ENCODE measurements around the gene LYSMD2.
A peak's percentile ranks its signal among the peaks of the same experiment; 100 is the strongest.

Gene LYSMD2

GRCh38 chr15:51736751-51737521 is 519 bp downstream of the LYSMD2 start:
- TF ChIP-seq GATA3 (IDR thresholded peaks at IDR 0.05; ENCODE audit: low read depth, low read length) = no peak
- TF ChIP-seq GATA2 (IDR thresholded peaks at IDR 0.05; ENCODE audit: low read depth, low read length) = no peak

- TF ChIP-seq GATA3 (IDR thresholded peaks at IDR 0.05; ENCODE audit: low read depth, low read length) (no peak), GATA2 (IDR thresholded peaks at IDR 0.05; ENCODE audit: low read depth, low read length) (no peak)
Observed at GRCh38 chr15:51736069-51736468, 1.4 kb downstream of the LYSMD2 start.

GRCh38 chr15:51735228-51736010 is 2.0 kb downstream of the LYSMD2 start:
- no peak for TF ChIP-seq GATA3 (IDR thresholded peaks at IDR 0.05; ENCODE audit: low read depth, low read length)
- no peak for TF ChIP-seq GATA2 (IDR thresholded peaks at IDR 0.05; ENCODE audit: low read depth, low read length)

- TF ChIP-seq GATA2 (IDR thresholded peaks at IDR 0.05; ENCODE audit: low read depth, low read length) (no peak), GATA3 (IDR thresholded peaks at IDR 0.05; ENCODE audit: low read depth, low read length) (no peak)
Observed at GRCh38 chr15:51732646-51733045, 4.8 kb downstream of the LYSMD2 start.

- no peak for TF ChIP-seq GATA2 (IDR thresholded peaks at IDR 0.05; ENCODE audit: low read depth, low read length)
- TF ChIP-seq GATA3 (IDR thresholded peaks at IDR 0.05; ENCODE audit: low read depth, low read length) = no peak
Observed at GRCh38 chr15:51731549-51732267, 5.7 kb downstream of the LYSMD2 start.

GRCh38 chr15:51727141-51727897 is 10.1 kb downstream of the LYSMD2 start:
- no peak for TF ChIP-seq GATA3 (IDR thresholded peaks at IDR 0.05; ENCODE audit: low read depth, low read length)
- TF ChIP-seq GATA2 (IDR thresholded peaks at IDR 0.05; ENCODE audit: low read depth, low read length) = no peak

- TF ChIP-seq GATA3 (IDR thresholded peaks at IDR 0.05; ENCODE audit: low read depth, low read length) (peak; percentile 50; the same call in 1 of the 2 replicates), GATA2 (IDR thresholded peaks at IDR 0.05; ENCODE audit: low read depth, low read length) (peak; percentile 66)
Observed at GRCh38 chr15:51726302-51727073, 11.0 kb downstream of the LYSMD2 start.

GRCh38 chr15:51724673-51725072 is 12.8 kb downstream of the LYSMD2 start:
- no peak for TF ChIP-seq GATA2 (IDR thresholded peaks at IDR 0.05; ENCODE audit: low read depth, low read length)
- TF ChIP-seq GATA3 (IDR thresholded peaks at IDR 0.05; ENCODE audit: low read depth, low read length) = no peak

GRCh38 chr15:51724199-51724598 is 13.3 kb downstream of the LYSMD2 start:
- no peak for TF ChIP-seq GATA3 (IDR thresholded peaks at IDR 0.05; ENCODE audit: low read depth, low read length)
- no peak for TF ChIP-seq GATA2 (IDR thresholded peaks at IDR 0.05; ENCODE audit: low read depth, low read length)

- TF ChIP-seq GATA3 (IDR thresholded peaks at IDR 0.05; ENCODE audit: low read depth, low read length) = no peak
- no peak for TF ChIP-seq GATA2 (IDR thresholded peaks at IDR 0.05; ENCODE audit: low read depth, low read length)
Observed at GRCh38 chr15:51721199-51721960, 16.1 kb downstream of the LYSMD2 start.

- TF ChIP-seq GATA2 (IDR thresholded peaks at IDR 0.05; ENCODE audit: low read depth, low read length) (no peak), GATA3 (IDR thresholded peaks at IDR 0.05; ENCODE audit: low read depth, low read length) (no peak)
Observed at GRCh38 chr15:51720201-51720995, 17.1 kb downstream of the LYSMD2 start.

Data from SH-SY5Y (cell line).